ENCODE results near the gene LIN7B. TPM values are rescaled to one million over a fixed set of nuclear protein-coding genes. Genes with fewer than 3 reads are reported as not detected.

LIN7B gene
- total and polyA plus RNA-seq, 9 of the 15 experiments (the other 6 are each of a cell fraction or from before 2014, with no cell fraction given), result 0.89 to 15.7 (median 4.0) TPM

GRCh38 chr19:49085020-49085867 lies 28.9 kb upstream of the LIN7B start, which contains the start of gene SNRNP70 (continued):
- no peak for TF ChIP-seq ZNF217 (CRISPR knock-in tag; IDR thresholded peaks at IDR 0.05)
- no peak for TF ChIP-seq HNRNPH1 (optimal IDR thresholded peaks at IDR 0.05; ENCODE audit: low read depth, low read length)
- TF ChIP-seq POLR3G (IDR thresholded peaks at IDR 0.05; ENCODE audit: extremely low read depth, insufficient read length, insufficient replicate concordance), result no peak
- TF ChIP-seq CBX8 (IDR thresholded peaks at IDR 0.05; ENCODE audit: borderline replicate concordance, extremely low read depth, low read depth, low read length, poor library complexity, severe bottlenecking), result no peak
- TF ChIP-seq TEAD1 (CRISPR knock-in tag; IDR thresholded peaks at IDR 0.05), result peak in 1 of 2 experiments; percentile 60; a peak in 1 of 4 replicates
- TF ChIP-seq FIP1L1 (IDR thresholded peaks at IDR 0.05; ENCODE audit: low read depth, low read length, poor library complexity, severe bottlenecking), result no peak
- no peak for TF ChIP-seq ZNF79 (CRISPR knock-in tag; IDR thresholded peaks at IDR 0.05; ENCODE audit: low read depth)
- TF ChIP-seq TEAD4 (IDR thresholded peaks at IDR 0.05; ENCODE audit: low read length), result no peak
- TF ChIP-seq TEAD4 (CRISPR knock-in tag; IDR thresholded peaks at IDR 0.05; ENCODE audit: borderline replicate concordance), result no peak
- TF ChIP-seq ESRRA (IDR thresholded peaks at IDR 0.05; ENCODE audit: borderline replicate concordance, low read depth), result peak; percentile 78; the same call in 1 of the 2 replicates
- TF ChIP-seq ZSCAN29 (IDR thresholded peaks at IDR 0.05), result no peak
- peak; percentile 94; the same call in 1 of the 2 replicates for TF ChIP-seq ZBTB9 (CRISPR knock-in tag; IDR thresholded peaks at IDR 0.05)
- TF ChIP-seq ATF4 (CRISPR knock-in tag; IDR thresholded peaks at IDR 0.05), result 0 out of 2 replicates have a peak, but pooled peaks have one; percentile 45
- TF ChIP-seq MCM7 (IDR thresholded peaks at IDR 0.05), result no peak
- TF ChIP-seq SMARCC2 (IDR thresholded peaks at IDR 0.05; ENCODE audit: low read depth), result no peak
- TF ChIP-seq PTTG1 (tag; IDR thresholded peaks at IDR 0.05; ENCODE audit: low read depth), result no peak
- TF ChIP-seq IFI16 (CRISPR knock-in tag; IDR thresholded peaks at IDR 0.05), result no peak
- TF ChIP-seq ZBTB7A (IDR thresholded peaks at IDR 0.05; ENCODE audit: borderline replicate concordance, control insufficient read depth, low read depth, low read length), result peak; percentile 33; the same call in 1 of the 2 replicates
- no peak for TF ChIP-seq ZNF121 (CRISPR knock-in tag; conservative IDR thresholded peaks at IDR 0.05)
- TF ChIP-seq VEZF1 (CRISPR knock-in tag; IDR thresholded peaks at IDR 0.05), result peak; percentile 90
- no peak for TF ChIP-seq YBX1 (IDR thresholded peaks at IDR 0.05)
- no peak for TF ChIP-seq BRF2 (IDR thresholded peaks at IDR 0.05; ENCODE audit: borderline replicate concordance, insufficient read depth, insufficient read length)
